HepG2 (cell line): Measurements from ENCODE around the gene ATP23. TPM values are rescaled to one million over a fixed set of nuclear protein-coding genes. Genes with fewer than 3 reads are reported as not detected.

Experiments used
- ATF6 ChIP-seq: sonication (generic); formaldehyde crosslinking; conservative IDR thresholded peaks from 2 replicates; pipeline ENCODE4 v1.4.0; 2020; ENCODE audit warnings: missing genetic modification reagents
- CEBPZ ChIP-seq: IDR thresholded peaks from 2 replicates; pipeline ENCODE4 v1.6.1; 2012; ENCODE audit warnings: low read length, improper control_type of control experiment
- DMTF1 ChIP-seq: sonication (generic); formaldehyde crosslinking; IDR thresholded peaks from 2 replicates; pipeline ENCODE4 v1.4.0; 2020; ENCODE audit warnings: mild to moderate bottlenecking, missing genetic modification reagents
- DPF2 ChIP-seq: sonication (generic); formaldehyde crosslinking; IDR thresholded peaks from 2 replicates; pipeline ENCODE4 v1.4.0; 2020; ENCODE audit warnings: mild to moderate bottlenecking, low read depth, missing genetic modification reagents, borderline replicate concordance
- HOMEZ ChIP-seq: IDR thresholded peaks from 2 replicates; pipeline ENCODE4 v1.6.1; 2016; ENCODE audit warnings: low read depth
- JARID2 ChIP-seq: sonication (generic); formaldehyde crosslinking; IDR thresholded peaks from 2 replicates; pipeline ENCODE4 v1.8.1; 2023; ENCODE audit warnings: missing genetic modification reagents, inconsistent platforms; ENCODE audit not compliant: insufficient replicate concordance
- TCF12 ChIP-seq, 2 experiments: fragments of 450-650 bp in 1 of 2; sonication (generic) in 1 of 2; formaldehyde crosslinking in 1 of 2; IDR thresholded peaks; 2 replicates each; pipeline versions ENCODE4 v1.6.1 to v1.8.0; 2017 to 2022; ENCODE audit warnings: antibody characterized with exemption in 1 of 2, mild to moderate bottlenecking in 1 of 2, missing genetic modification reagents in 1 of 2, moderate library complexity in 1 of 2
- TGIF2 ChIP-seq: IDR thresholded peaks from 2 replicates; pipeline ENCODE4 v1.6.1; 2016; ENCODE audit warnings: control low read depth, missing compliant biosample characterization
- ZBED4 ChIP-seq: sonication (generic); formaldehyde crosslinking; IDR thresholded peaks from 2 replicates; pipeline ENCODE4 v1.4.0; 2020; ENCODE audit warnings: missing genetic modification reagents, borderline replicate concordance
- ZBTB3 ChIP-seq: sonication (generic); formaldehyde crosslinking; IDR thresholded peaks from 2 replicates; pipeline ENCODE4 v1.4.0; 2020; ENCODE audit warnings: low read depth, mild to moderate bottlenecking, moderate library complexity, missing genetic modification reagents, borderline replicate concordance
- polyA plus RNA-seq, 8 experiments: library from polyadenylated mRNA; depleted of rRNA in 3 of 8; stranded (reverse) in 7 of 8; unstranded in 1 of 8; fragments of >200 nt; fragmentation: Illumina TruSeq in 4 of 8; extraction: Trizol in 4 of 8; gene quantifications; 2 replicates each; pipeline versions ENCODE4 v1.2.1 to v1.2.3, GENCODE V29; 2011 to 2016; ENCODE audit warnings: low read depth in 4 of 8, missing spikeins in 1 of 8, mixed read lengths in 1 of 8; ENCODE audit not compliant: insufficient read depth in 1 of 8
- total RNA-seq, 5 experiments: library from RNA; depleted of rRNA; stranded (reverse); fragments of >200 nt; fragmentation: Illumina TruSeq; extraction: Trizol; gene quantifications; 2 replicates each; pipeline ENCODE4 v1.2.3, GENCODE V29; 2016; ENCODE audit warnings: low read depth in 1 of 5

The ATP23 gene
- total and polyA plus RNA-seq, 2 of the 13 experiments (the other 11 are each of a cell fraction or from before 2014, with no cell fraction given), result 12.1 to 14.7 TPM

GRCh38 chr12:57941165-57941894 is at the start of gene ATP23 (continued):
- TF ChIP-seq JARID2 (CRISPR knock-in tag), result no peak
- TF ChIP-seq CEBPZ, result no peak
- no peak for TF ChIP-seq ATF6 (CRISPR knock-in tag)
- TF ChIP-seq TGIF2 (CRISPR knock-in tag), result no peak
- TF ChIP-seq DPF2 (CRISPR knock-in tag), result no peak
- TF ChIP-seq TCF12 (IDR thresholded peaks at IDR 0.05), result no peak
- TF ChIP-seq TCF12 (CRISPR knock-in tag; IDR thresholded peaks at IDR 0.05), result no peak; the same call in 1 of the 2 replicates
- 0 out of 2 replicates have a peak, but pooled peaks have one; percentile 52 for TF ChIP-seq HOMEZ (CRISPR knock-in tag)
- TF ChIP-seq ZBTB3, result no peak
- TF ChIP-seq ZBED4 (CRISPR knock-in tag), result no peak
- TF ChIP-seq DMTF1 (CRISPR knock-in tag), result no peak
